Measurements from ENCODE around the gene SBNO2.

DNA sequence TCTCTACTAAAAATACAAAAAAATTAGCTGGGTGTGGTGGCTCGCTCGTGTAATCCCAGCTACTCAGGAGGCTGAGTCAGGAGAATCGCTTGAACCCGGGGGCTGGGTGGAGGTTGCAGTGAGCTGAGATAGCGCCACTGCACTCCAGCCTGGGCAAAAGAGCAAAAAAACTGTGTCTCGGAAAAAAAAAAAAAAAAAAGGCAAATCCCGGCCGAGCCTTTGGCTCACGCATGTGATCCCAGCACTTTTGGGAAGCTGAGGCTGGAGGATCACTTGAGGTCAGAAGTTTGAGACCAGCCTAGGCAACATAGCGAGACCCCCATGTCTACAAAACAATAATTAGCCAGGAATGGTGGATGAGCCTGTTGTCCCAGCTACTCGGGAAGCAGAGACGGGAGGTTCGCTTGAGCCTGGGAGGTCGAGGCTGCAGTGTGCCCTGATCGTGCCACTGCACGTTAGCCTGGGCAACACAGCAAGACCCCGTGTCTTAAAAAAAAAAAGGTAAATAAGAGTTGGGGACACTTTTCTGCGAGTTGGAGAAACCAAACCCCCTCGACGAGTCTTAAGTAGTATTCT is 70.8 kb downstream of the SBNO2 start:
- no peak for TF ChIP-seq YY1 (IDR thresholded peaks at IDR 0.05; ENCODE audit: insufficient read depth, insufficient read length)
- TF ChIP-seq SUZ12 (IDR thresholded peaks at IDR 0.05; ENCODE audit: extremely low read depth, insufficient read depth, insufficient read length) = no peak

Measured in NT2/D1 (cell line).